Cardiac muscle cell (in vitro differentiated cells and primary cell): ENCODE results near the gene NSMCE3. TPM values are rescaled to one million over a fixed set of nuclear protein-coding genes. Genes with fewer than 3 reads are reported as not detected.

Experiments
- DNase-seq, 2 donors: peaks; one replicate each; pipeline versions ENCODE4 v3.0.0 to v3.0.0-alpha.2; 2010 to 2017; ENCODE audit warnings: low read depth in 1 of 2, low spot score in 1 of 2
- H3K27ac ChIP-seq: fragments of 200-600 bp; sonication (generic); 2 replicates; pipeline ENCODE4 v1.5.1; 2016
- H3K27me3 ChIP-seq: fragments of 200-600 bp; sonication (generic); 2 replicates; pipeline ENCODE4 v1.6.0; 2016; ENCODE audit warnings: control low read depth
- H3K36me3 ChIP-seq: fragments of 200-600 bp; sonication (generic); 2 replicates; pipeline ENCODE4 v1.5.1; 2016; ENCODE audit warnings: control low read depth
- H3K4me1 ChIP-seq: fragments of 200-600 bp; sonication (generic); 2 replicates; pipeline ENCODE4 v1.8.1; 2017; ENCODE audit warnings: low read depth, mild to moderate bottlenecking, mixed run types
- H3K4me3 ChIP-seq: fragments of 200-600 bp; sonication (generic); 2 replicates; pipeline ENCODE4 v1.5.1; 2016; ENCODE audit warnings: mild to moderate bottlenecking
- H3K9me3 ChIP-seq: fragments of 200-600 bp; sonication (generic); 2 replicates; pipeline ENCODE4 v1.5.1; 2017; ENCODE audit warnings: low read depth, mild to moderate bottlenecking, control low read depth
- CTCF ChIP-seq: IDR thresholded peaks from 2 replicates; pipeline ENCODE4 v1.5.1; 2012; ENCODE audit warnings: low read depth, mild to moderate bottlenecking, low read length
- polyA plus RNA-seq: library from polyadenylated mRNA; unstranded; fragments of >200 nt; fragmentation: Nextera tagmentation; extraction: Ambion mirVana; gene quantifications from 2 replicates; pipeline ENCODE4 v1.2.1, GENCODE V29; 2016
- total RNA-seq: library from RNA; depleted of rRNA; stranded (reverse); fragments of >200 nt; gene quantifications from 2 replicates; pipeline ENCODE4 v1.2.3, GENCODE V29; 2016

Gene NSMCE3
- total and polyA plus RNA-seq, 2 experiments from 2014 or later: 21.1 to 22.2 TPM

- H3K9me3 ChIP-seq: no peaks in the 10 kb centered on the region
- H3K27me3 ChIP-seq: no peaks in the 10 kb centered on the region
- no peak overlapping the region for H3K27ac ChIP-seq
- H3K4me3 ChIP-seq: no peak overlapping the region
- H3K4me1 ChIP-seq: no peaks in the 10 kb centered on the region
- TF ChIP-seq CTCF: no peak
- DNase-seq: no peak
- H3K36me3 ChIP-seq: no peaks in the 10 kb centered on the region
Observed at GRCh38 chr15:29308299-29308698, 38.7 kb upstream of the NSMCE3 start.

GRCh38 chr15:29305556-29305955 is 35.9 kb upstream of the NSMCE3 start:
- TF ChIP-seq CTCF: no peak
- no peaks in the 10 kb centered on the region for H3K27me3 ChIP-seq
- H3K27ac ChIP-seq: no peak overlapping the region
- H3K4me1 ChIP-seq: no peaks in the 10 kb centered on the region
- DNase-seq: no peak
- no peak overlapping the region for H3K4me3 ChIP-seq
- no peaks in the 10 kb centered on the region for H3K9me3 ChIP-seq
- H3K36me3 ChIP-seq: no peaks in the 10 kb centered on the region

GRCh38 chr15:29302871-29303270 is 33.2 kb upstream of the NSMCE3 start:
- TF ChIP-seq CTCF: no peak
- Histone ChIP-seq H3K4me1 (no peaks in the 10 kb centered on the region), H3K27me3 (no peaks in the 10 kb centered on the region), H3K4me3 (no peak overlapping the region), H3K36me3 (no peaks in the 10 kb centered on the region), H3K9me3 (no peaks in the 10 kb centered on the region), H3K27ac (no peak overlapping the region)
- peak in 1 of 2 donors; percentile 14 for DNase-seq

- Histone ChIP-seq H3K9me3 (no peaks in the 10 kb centered on the region), H3K27ac (no peak overlapping the region), H3K27me3 (no peaks in the 10 kb centered on the region), H3K36me3 (no peaks in the 10 kb centered on the region), H3K4me1 (no peaks in the 10 kb centered on the region), H3K4me3 (no peak overlapping the region)
- no peak for DNase-seq
- TF ChIP-seq CTCF: no peak
Observed at GRCh38 chr15:29299784-29300183, 30.2 kb upstream of the NSMCE3 start.

- Histone ChIP-seq H3K4me3 (no peak overlapping the region), H3K27ac (no peak overlapping the region), H3K9me3 (no peaks in the 10 kb centered on the region), H3K27me3 (no peaks in the 10 kb centered on the region), H3K4me1 (no peaks in the 10 kb centered on the region), H3K36me3 (no peaks in the 10 kb centered on the region)
- TF ChIP-seq CTCF: no peak
- no peak for DNase-seq
Observed at GRCh38 chr15:29299331-29299730, 29.7 kb upstream of the NSMCE3 start.
